Endothelial cell of umbilical vein (primary cell): Measurements from ENCODE around the gene DGKG. TPM values are rescaled to one million over a fixed set of nuclear protein-coding genes. Genes with fewer than 3 reads are reported as not detected.

Source experiments
- BruUV-seq: library from RNA; stranded (reverse); fragments of 400-500 nt; replicated peaks from 2 replicates; lab custom pipeline; 2021; lab: Mats Ljungman, UMichigan
- CTCF ChIA-PET: fragments of 300-600, 350-600 bp; sonication (Branson Sonifier 250); formaldehyde crosslinking; loops from one replicate; lab custom pipeline; 2021; ENCODE audit warnings: antibody characterized with exemption, inconsistent platforms; lab: Charles Lee
- POLR2A ChIA-PET: fragments of 300-600, 350-600 bp; sonication (Branson Sonifier 250); formaldehyde crosslinking; loops from one replicate; lab custom pipeline; 2021; ENCODE audit warnings: antibody characterized with exemption, inconsistent platforms; lab: Charles Lee
- DNase-seq: peaks from one replicate; pipeline ENCODE4 v3.0.0-alpha.2; 2011; ENCODE audit warnings: low read depth, low spot score
- FAIRE-seq: peaks from 2 replicates; lab custom pipeline; 2011; peaks lifted over from hg19 to GRCh38; lab: Jason Lieb, UNC
- H2AFZ ChIP-seq: 2 replicates; pipeline ENCODE4 v1.6.0; 2012; ENCODE audit warnings: low read depth, low read length, control low read depth, inconsistent platforms
- H3K27ac ChIP-seq: 2 replicates; pipeline ENCODE4 v1.5.1; 2011; ENCODE audit warnings: low read depth, mild to moderate bottlenecking, control low read depth, low read length, moderate library complexity; ENCODE audit not compliant: insufficient read depth
- H3K27me3 ChIP-seq, 2 experiments: 2 replicates each; pipeline versions ENCODE4 v1.6.0 to v1.6.1; 2011; ENCODE audit warnings: low read length in 2 of 2, mixed read lengths in 1 of 2; ENCODE audit not compliant: control insufficient read depth in 2 of 2, insufficient read depth in 2 of 2
- H3K36me3 ChIP-seq, 2 experiments: 2 replicates in 1 of 2; 3 replicates in 1 of 2; pipeline ENCODE4 v1.5.1; 2011; ENCODE audit warnings: low read length in 2 of 2, mild to moderate bottlenecking in 1 of 2, moderate library complexity in 1 of 2; ENCODE audit not compliant: control insufficient read depth in 2 of 2, insufficient read depth in 2 of 2; ENCODE audit errors: extremely low read depth in 1 of 2
- H3K4me1 ChIP-seq: 3 replicates; pipeline ENCODE4 v1.5.1; 2011; ENCODE audit warnings: mild to moderate bottlenecking, low read length; ENCODE audit not compliant: control insufficient read depth, insufficient read depth; ENCODE audit errors: extremely low read depth
- H3K4me2 ChIP-seq: 2 replicates; pipeline ENCODE4 v1.6.1; 2011; ENCODE audit warnings: low read length, control low read depth, mixed read lengths; ENCODE audit not compliant: insufficient read depth
- H3K4me3 ChIP-seq, 3 experiments: fragments of 200-600 bp in 1 of 3; sonication (generic), shearing (Covaris generic) in 1 of 3; replicated peaks in 1 of 3; 2 replicates each; pipeline ENCODE4 v1.5.1; 2011 to 2016; ENCODE audit warnings: control low read depth in 3 of 3, low read length in 3 of 3, mild to moderate bottlenecking in 2 of 3, inconsistent platforms in 1 of 3, low read depth in 1 of 3, moderate library complexity in 1 of 3; ENCODE audit not compliant: insufficient read depth in 1 of 3
- H3K79me2 ChIP-seq: 2 replicates; pipeline ENCODE4 v1.6.0; 2012; ENCODE audit warnings: low read length, inconsistent platforms; ENCODE audit not compliant: control insufficient read depth, insufficient read depth
- H3K9ac ChIP-seq: replicated peaks from 2 replicates; pipeline ENCODE3; 2011; ENCODE audit warnings: low read length, control low read depth; ENCODE audit not compliant: insufficient read depth; ENCODE audit errors: extremely low read depth
- H3K9me1 ChIP-seq: replicated peaks from 3 replicates; pipeline ENCODE4 v1.6.0; 2011; ENCODE audit warnings: mild to moderate bottlenecking, low read length; ENCODE audit not compliant: control insufficient read depth, insufficient read depth; ENCODE audit errors: extremely low read depth
- H3K9me3 ChIP-seq: replicated peaks from 2 replicates; pipeline ENCODE4 v1.5.1; 2012; ENCODE audit warnings: low read length, inconsistent platforms; ENCODE audit not compliant: control insufficient read depth, insufficient read depth
- H4K20me1 ChIP-seq: replicated peaks from 2 replicates; pipeline ENCODE3; 2011; ENCODE audit warnings: mild to moderate bottlenecking, low read length; ENCODE audit not compliant: control insufficient read depth, insufficient read depth; ENCODE audit errors: extremely low read depth
- CTCF ChIP-seq, 2 donors: IDR thresholded peaks; 1 replicate in 1 of 2; 2 replicates in 1 of 2; pipeline ENCODE4 v1.5.1; 2011; ENCODE audit warnings: low read length in 2 of 2, mild to moderate bottlenecking in 2 of 2, moderate library complexity in 2 of 2, control low read depth in 1 of 2, inconsistent platforms in 1 of 2, low read depth in 1 of 2; ENCODE audit not compliant: insufficient read depth in 1 of 2; ENCODE audit errors: extremely low read depth in 1 of 2
- EZH2 ChIP-seq: IDR thresholded peaks from 2 replicates; pipeline ENCODE4 v1.6.1; 2012; ENCODE audit warnings: borderline replicate concordance, low read depth, mild to moderate bottlenecking, moderate library complexity, low read length, inconsistent platforms; ENCODE audit not compliant: severe bottlenecking
- FOS ChIP-seq: IDR thresholded peaks from 2 replicates; pipeline ENCODE4 v1.6.1; 2011; ENCODE audit warnings: mild to moderate bottlenecking, low read length, moderate library complexity, borderline replicate concordance; ENCODE audit not compliant: insufficient read depth
- GATA2 ChIP-seq: IDR thresholded peaks from 2 replicates; pipeline ENCODE4 v1.7.0; 2011; ENCODE audit warnings: low read depth, mild to moderate bottlenecking, moderate library complexity, mixed read lengths, low read length; ENCODE audit not compliant: insufficient read length, insufficient read depth
- JUN ChIP-seq: IDR thresholded peaks from 2 replicates; pipeline ENCODE4 v1.6.1; 2011; ENCODE audit warnings: borderline replicate concordance, low read depth; ENCODE audit not compliant: insufficient read length, insufficient read depth
- MAX ChIP-seq: IDR thresholded peaks from 2 replicates; pipeline ENCODE4 v1.6.1; 2011; ENCODE audit not compliant: insufficient read depth, insufficient read length
- MYC ChIP-seq: IDR thresholded peaks from one replicate; pipeline ENCODE4 v1.6.1; 2011; ENCODE audit warnings: mild to moderate bottlenecking, low read depth, low read length
- POLR2A ChIP-seq: IDR thresholded peaks from 2 replicates; pipeline ENCODE4 v1.6.1; 2012; ENCODE audit warnings: low read depth, mild to moderate bottlenecking, control low read depth, low read length
- POLR2AphosphoS5 ChIP-seq: IDR thresholded peaks from 2 replicates; pipeline ENCODE4 v1.6.1; 2012; ENCODE audit warnings: low read depth, mild to moderate bottlenecking, control low read depth, low read length, moderate library complexity; ENCODE audit not compliant: insufficient read depth
- dilution Hi-C: fragments of 300-500 bp; cut with MboI; formaldehyde crosslinking; loops from one replicate; pipeline ENCODE4 v1.15.0; 2019; ENCODE audit warnings: low sequenced_read_pairs; ENCODE audit not compliant: extremely low pct_ligation_motif_present
- intact Hi-C: fragments of 100-400 bp; cut with micrococcal nuclease; formaldehyde crosslinking; loops from one replicate; pipeline ENCODE4 v1.10.0; 2022
- polyA plus RNA-seq, 4 experiments: library from polyadenylated mRNA; depleted of rRNA in 3 of 4; stranded (reverse) in 3 of 4; unstranded in 1 of 4; fragments of >200 nt; gene quantifications; 2 replicates each; pipeline versions ENCODE4 v1.2.1 to v1.2.3, GENCODE V29; 2011 to 2012; ENCODE audit warnings: missing spikeins in 1 of 4
- total RNA-seq: library from RNA; stranded (reverse); gene quantifications from 2 replicates; pipeline ENCODE4 v1.2.3, GENCODE V29; 2021

Gene DGKG
- total and polyA plus RNA-seq, 2 donors (not counting 3 experiments of a cell fraction or from before 2014, with no cell fraction given): not detected

- CTCF ChIA-PET: no interaction called here
- intact Hi-C loops (no loop called here), dilution Hi-C loops (no loop called here)
- FAIRE-seq (no peak), DNase-seq (no peak)
- H3K9ac ChIP-seq: no peak overlapping the region
- H3K36me3 ChIP-seq: no peaks in the 10 kb centered on the region
- POLR2A ChIA-PET: no interaction called here
- H3K4me3 ChIP-seq: no peak overlapping the region
- no peak overlapping the region for H3K27ac ChIP-seq
- H3K9me3 ChIP-seq: no peaks in the 10 kb centered on the region
- no peaks in the 10 kb centered on the region for H3K4me1 ChIP-seq
- H3K9me1 ChIP-seq: no peaks in the 10 kb centered on the region
- H3K79me2 ChIP-seq: no peaks in the 10 kb centered on the region
- no peaks in the 10 kb centered on the region for H4K20me1 ChIP-seq
- peaks cover 0 to 6% of the 10 kb centered on the region in 2 experiments for H3K27me3 ChIP-seq
- H2AFZ ChIP-seq: no peak overlapping the region
- TF ChIP-seq FOS (no peak), JUN (no peak), POLR2AphosphoS5 (no peak), EZH2 (no peak), POLR2A (no peak), MYC (no peak), GATA2 (no peak), CTCF (IDR thresholded peaks at IDR 0.05; ENCODE audit: extremely low read depth in 1 of 2, insufficient read depth in 1 of 2, low read depth in 1 of 2, low read length in 2 of 2) (no peak), MAX (no peak)
- no peak overlapping the region for H3K4me2 ChIP-seq
- BruUV-seq: no TSS peak
These were observed 192.7 kb downstream of the DGKG start for GRCh38 chr3:186169379-186169778.
